Measurements from ENCODE around the gene MAN2B2. TPM values are rescaled to one million over a fixed set of nuclear protein-coding genes. Genes with fewer than 3 reads are reported as not detected.

MAN2B2 gene
- total RNA-seq, 4 donors from 2014 or later = 9.0 to 23.3 (median 14.3) TPM

DNA sequence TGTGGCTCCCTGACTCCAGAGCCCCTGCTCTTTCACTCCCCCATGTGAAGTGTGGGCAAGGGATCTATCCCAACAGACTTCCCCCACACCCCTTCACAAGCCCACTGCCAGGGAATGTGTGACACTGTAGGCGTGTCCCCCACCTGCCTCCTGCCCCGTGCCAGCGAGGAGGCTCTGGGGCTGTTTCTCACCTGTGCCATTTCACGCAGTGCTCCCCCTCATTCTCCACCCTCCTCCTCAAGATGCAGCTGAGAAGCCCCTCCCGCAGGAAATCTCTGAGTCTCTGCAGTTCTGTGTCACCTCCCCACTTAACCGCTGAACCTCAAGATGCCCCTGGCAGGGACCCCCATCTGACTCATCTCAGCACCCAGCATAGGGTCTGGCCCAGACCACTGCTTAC is 5.4 kb downstream of the MAN2B2 start:
- intact Hi-C loops (cut with DNase I) = no loop called here
- Histone ChIP-seq H3K9me3 (peaks cover 0 to 6% (median 0%) of the 10 kb centered on the region in 3 donors), H3K27ac (no peak overlapping the region), H3K27me3 (no peaks in the 10 kb centered on the region), H3K4me1 (peaks cover 9 to 13% (median 9%) of the 10 kb centered on the region in 3 donors), H3K4me3 (no peak overlapping the region), H3K36me3 (peaks cover 15 to 88% (median 18%) of the 10 kb centered on the region in 3 donors)
- no peak for DNase-seq
- 94 to 100% methylated on average over 1 to 6 of the region's 6 CpGs for WGBS, 2 donors
- TF ChIP-seq, protein P1, sequence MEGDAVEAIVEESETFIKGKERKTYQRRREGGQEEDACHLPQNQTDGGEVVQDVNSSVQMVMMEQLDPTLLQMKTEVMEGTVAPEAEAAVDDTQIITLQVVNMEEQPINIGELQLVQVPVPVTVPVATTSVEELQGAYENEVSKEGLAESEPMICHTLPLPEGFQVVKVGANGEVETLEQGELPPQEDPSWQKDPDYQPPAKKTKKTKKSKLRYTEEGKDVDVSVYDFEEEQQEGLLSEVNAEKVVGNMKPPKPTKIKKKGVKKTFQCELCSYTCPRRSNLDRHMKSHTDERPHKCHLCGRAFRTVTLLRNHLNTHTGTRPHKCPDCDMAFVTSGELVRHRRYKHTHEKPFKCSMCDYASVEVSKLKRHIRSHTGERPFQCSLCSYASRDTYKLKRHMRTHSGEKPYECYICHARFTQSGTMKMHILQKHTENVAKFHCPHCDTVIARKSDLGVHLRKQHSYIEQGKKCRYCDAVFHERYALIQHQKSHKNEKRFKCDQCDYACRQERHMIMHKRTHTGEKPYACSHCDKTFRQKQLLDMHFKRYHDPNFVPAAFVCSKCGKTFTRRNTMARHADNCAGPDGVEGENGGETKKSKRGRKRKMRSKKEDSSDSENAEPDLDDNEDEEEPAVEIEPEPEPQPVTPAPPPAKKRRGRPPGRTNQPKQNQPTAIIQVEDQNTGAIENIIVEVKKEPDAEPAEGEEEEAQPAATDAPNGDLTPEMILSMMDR (IDR thresholded peaks at IDR 0.05) = no peak
- TF ChIP-seq POLR2A (IDR thresholded peaks at IDR 0.05) = no peak

DNA sequence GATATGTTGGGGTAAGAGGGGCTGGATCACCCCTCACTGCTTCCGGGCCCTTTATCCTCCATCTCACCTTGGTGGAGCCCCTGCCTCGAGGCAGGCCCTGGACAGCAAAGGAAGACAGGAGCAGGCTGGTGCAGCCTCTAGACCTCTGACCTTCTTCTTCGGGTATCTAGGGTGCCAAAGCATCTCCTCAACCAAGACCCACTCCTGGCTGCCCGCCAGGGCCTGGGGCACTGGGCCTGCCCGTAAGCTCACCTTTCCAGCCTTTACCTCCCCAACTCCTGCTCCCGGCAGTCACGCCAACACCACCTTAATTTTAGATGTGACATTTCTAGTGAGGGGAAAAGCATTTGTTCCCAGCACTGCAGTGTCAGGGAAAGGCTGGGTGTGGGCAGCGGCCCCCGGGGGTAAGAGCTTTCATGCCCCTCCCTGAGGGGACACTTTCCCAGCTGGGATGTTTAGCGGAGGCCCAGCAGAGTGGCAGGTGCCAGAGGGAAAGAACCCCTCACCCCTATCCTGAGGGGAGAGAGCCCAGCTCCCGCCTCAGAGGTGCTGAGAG is 6.7 kb downstream of the MAN2B2 start:
- H3K27me3 ChIP-seq = no peaks in the 10 kb centered on the region
- 97 to 100% methylated on average over 2 to 6 of the region's 11 CpGs for WGBS, 2 donors
- H3K27ac ChIP-seq = no peak overlapping the region
- intact Hi-C loops (cut with DNase I) = no loop called here
- H3K9me3 ChIP-seq = peaks cover 0 to 6% (median 0%) of the 10 kb centered on the region in 3 donors
- TF ChIP-seq POLR2A (IDR thresholded peaks at IDR 0.05) = no peak
- TF ChIP-seq, protein P1 (IDR thresholded peaks at IDR 0.05) = no peak
- H3K36me3 ChIP-seq = peaks cover 15 to 99% (median 18%) of the 10 kb centered on the region in 3 donors
- H3K4me1 ChIP-seq = no peaks in the 10 kb centered on the region
- H3K4me3 ChIP-seq = no peak overlapping the region
- DNase-seq = no peak

DNA sequence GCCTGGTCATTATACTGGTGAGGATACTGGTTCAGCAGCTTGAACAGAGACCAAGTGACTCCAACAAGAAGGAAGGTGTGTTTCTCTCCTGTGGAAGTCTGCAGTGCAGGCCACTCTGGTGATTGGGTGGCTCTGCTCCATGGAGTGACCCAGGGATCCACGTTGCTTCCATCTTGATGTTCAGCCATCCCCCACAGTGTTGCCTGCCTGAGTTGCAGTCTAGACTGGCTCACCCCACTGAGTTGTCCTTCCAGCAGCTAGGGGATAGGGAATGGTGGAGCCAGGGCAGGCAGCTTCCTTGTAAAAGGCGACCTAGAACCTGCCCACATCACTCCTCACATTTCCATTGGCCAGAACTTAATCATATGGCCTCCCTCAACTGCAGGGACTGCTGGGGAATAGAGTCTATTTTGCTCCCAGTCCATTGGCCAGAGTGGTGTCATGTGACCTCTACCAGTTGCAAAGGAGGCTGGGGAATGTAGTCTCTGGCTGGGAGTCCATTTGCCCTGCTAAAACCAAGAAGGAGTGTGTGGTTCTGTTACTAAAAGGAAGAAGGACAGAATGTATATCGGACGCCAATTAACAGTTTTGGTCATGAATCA is 8.0 kb downstream of the MAN2B2 start:
- WGBS, 2 donors = 85 to 88% methylated on average over 2 to 4 of the region's 4 CpGs
- no peak overlapping the region for H3K27ac ChIP-seq
- peaks cover 15 to 97% (median 18%) of the 10 kb centered on the region in 3 donors for H3K36me3 ChIP-seq
- no peak for TF ChIP-seq POLR2A (IDR thresholded peaks at IDR 0.05)
- TF ChIP-seq, protein P1 (IDR thresholded peaks at IDR 0.05) = no peak
- intact Hi-C loops (cut with DNase I) = no loop called here
- no peaks in the 10 kb centered on the region for H3K27me3 ChIP-seq
- no peak for DNase-seq
- H3K9me3 ChIP-seq = peaks cover 0 to 6% (median 0%) of the 10 kb centered on the region in 3 donors
- no peaks in the 10 kb centered on the region for H3K4me1 ChIP-seq
- H3K4me3 ChIP-seq = no peak overlapping the region

DNA sequence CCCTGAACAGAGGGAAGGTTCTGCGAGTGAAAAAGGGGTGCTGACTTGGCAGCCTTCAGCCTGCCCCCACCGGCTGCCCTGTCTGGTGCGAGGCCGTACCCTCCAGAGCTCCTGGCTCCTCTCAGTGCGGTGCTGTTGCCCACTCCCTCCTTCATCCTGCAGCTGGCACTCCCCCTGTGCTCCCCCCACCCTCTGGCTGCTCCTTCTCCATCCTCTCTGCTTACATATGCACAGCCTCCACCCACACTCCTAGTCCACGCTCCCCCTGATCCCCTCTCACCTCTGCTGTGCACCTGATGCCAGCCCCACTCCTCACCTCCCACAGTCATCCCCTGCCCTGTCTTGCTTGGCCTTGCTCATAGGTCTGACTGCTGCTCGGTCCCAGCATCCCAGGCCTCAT is 9.9 kb downstream of the MAN2B2 start:
- intact Hi-C loops (cut with DNase I) = no loop called here
- H3K9me3 ChIP-seq = peaks cover 0 to 6% (median 0%) of the 10 kb centered on the region in 3 donors
- WGBS, 2 donors = 88 to 95% methylated on average over 7 of the region's 7 CpGs
- TF ChIP-seq, protein P1 (IDR thresholded peaks at IDR 0.05) = no peak
- DNase-seq = no peak
- no peaks in the 10 kb centered on the region for H3K27me3 ChIP-seq
- peaks cover 6 to 99% (median 8%) of the 10 kb centered on the region in 3 donors for H3K36me3 ChIP-seq
- H3K27ac ChIP-seq = no peak overlapping the region
- no peak overlapping the region for H3K4me3 ChIP-seq
- H3K4me1 ChIP-seq = no peaks in the 10 kb centered on the region

DNA sequence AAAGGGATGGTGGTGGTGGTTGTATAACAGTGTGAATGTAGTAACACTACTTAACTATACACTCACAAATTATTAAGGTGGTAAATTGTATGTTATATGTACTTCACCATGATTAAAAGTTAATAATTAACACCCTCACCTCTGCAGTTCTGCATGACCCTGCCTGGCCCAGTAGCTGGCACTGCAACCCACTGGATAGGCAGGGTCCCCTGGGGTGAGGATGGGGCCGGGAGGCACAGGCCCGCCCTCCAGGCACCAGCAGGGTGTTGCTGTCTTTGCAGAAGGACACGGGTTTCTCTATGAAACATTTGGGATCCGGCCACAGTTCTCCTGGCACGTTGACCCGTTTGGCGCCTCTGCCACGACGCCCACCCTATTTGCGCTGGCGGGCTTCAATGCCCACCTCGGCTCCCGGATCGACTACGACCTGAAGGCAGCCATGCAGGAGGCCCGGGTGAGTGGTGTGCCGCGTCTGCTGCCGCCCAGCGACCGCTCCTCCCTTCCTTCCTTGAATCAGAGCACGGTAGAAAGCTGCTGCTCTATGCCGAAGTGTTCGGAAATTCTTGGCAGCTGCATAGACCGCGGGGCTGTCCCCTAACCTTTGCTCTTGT is 11.8 kb downstream of the MAN2B2 start:
- Histone ChIP-seq H3K36me3 (peaks cover 0 to 99% (median 0%) of the 10 kb centered on the region in 3 donors), H3K4me1 (no peaks in the 10 kb centered on the region), H3K27me3 (no peaks in the 10 kb centered on the region), H3K27ac (no peak overlapping the region), H3K4me3 (no peak overlapping the region), H3K9me3 (peaks cover 0 to 6% (median 0%) of the 10 kb centered on the region in 3 donors)
- no peak for DNase-seq
- 84 to 90% methylated on average over 15 to 22 of the region's 26 CpGs for WGBS, 2 donors
- intact Hi-C loops (cut with DNase I) = no loop called here
- TF ChIP-seq POLR2A (IDR thresholded peaks at IDR 0.05) = no peak
- TF ChIP-seq, protein P1 (IDR thresholded peaks at IDR 0.05) = no peak
